Measurements from ENCODE around the gene DPT. TPM values are rescaled to one million over a fixed set of nuclear protein-coding genes. Genes with fewer than 3 reads are reported as not detected.

The DPT gene
- total RNA-seq, 1 experiment from 2014 or later, result not detected

DNA sequence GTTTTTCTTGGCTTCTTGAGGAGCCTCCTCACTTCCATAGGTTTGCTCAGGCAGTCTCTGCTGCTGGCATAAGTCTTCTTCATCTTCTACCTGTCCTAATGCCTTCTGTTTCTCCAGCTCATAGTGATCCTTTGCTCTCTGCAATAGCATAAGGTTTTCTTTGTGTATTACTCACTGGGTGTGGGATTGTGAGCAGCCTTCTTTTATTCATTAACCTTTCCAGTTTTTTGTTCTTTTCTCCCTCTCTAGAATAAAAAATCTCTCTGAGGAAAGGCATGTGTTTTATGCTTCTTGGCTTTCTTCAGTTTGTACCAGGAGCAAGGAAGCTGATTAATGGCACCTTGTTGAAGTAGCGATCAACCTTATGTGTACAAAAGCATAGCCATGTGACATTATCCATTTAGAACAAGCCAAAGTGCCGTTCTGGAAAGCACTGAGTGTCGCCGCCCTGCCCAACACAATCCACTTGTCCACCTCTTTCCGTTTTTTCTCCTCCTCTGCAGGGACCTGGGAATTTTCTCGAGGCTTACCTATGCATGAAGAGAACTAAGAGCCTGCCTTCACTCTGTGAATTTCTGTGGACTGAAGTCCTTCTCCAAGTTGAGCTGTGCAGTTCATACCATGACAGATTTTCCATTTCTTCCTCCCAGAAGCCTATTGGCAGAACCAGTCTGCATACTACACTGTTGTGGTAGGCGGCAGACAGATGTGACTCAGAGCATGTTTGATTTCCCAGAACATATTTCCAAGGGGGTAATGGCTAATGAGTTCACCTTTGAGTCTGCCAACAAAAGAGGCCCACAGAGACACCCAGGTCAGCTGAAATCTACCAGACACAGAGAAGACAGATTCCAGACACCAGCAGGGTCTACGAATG lies 39.0 kb downstream of the DPT start:
- ChIA-PET POLR2A (no interaction called here), CTCF (no interaction called here)
- H3K36me3 Mint-ChIP-seq, result no peaks in the 10 kb centered on the region
- H3K9me3 Mint-ChIP-seq, result no peaks in the 10 kb centered on the region
- H3K27me3 Mint-ChIP-seq (ENCODE audit: low read depth), result no peaks in the 10 kb centered on the region
- no peak overlapping the region for H3K4me3 Mint-ChIP-seq
- no peak for DNase-seq (ENCODE audit: low spot score)
- TF ChIP-seq ESRRA (CRISPR knock-in tag; IDR thresholded peaks at IDR 0.05; ENCODE audit: borderline replicate concordance), result no peak
- TF ChIP-seq NR2C2 (CRISPR knock-in tag; IDR thresholded peaks at IDR 0.05), result no peak
- TF ChIP-seq, protein P1, sequence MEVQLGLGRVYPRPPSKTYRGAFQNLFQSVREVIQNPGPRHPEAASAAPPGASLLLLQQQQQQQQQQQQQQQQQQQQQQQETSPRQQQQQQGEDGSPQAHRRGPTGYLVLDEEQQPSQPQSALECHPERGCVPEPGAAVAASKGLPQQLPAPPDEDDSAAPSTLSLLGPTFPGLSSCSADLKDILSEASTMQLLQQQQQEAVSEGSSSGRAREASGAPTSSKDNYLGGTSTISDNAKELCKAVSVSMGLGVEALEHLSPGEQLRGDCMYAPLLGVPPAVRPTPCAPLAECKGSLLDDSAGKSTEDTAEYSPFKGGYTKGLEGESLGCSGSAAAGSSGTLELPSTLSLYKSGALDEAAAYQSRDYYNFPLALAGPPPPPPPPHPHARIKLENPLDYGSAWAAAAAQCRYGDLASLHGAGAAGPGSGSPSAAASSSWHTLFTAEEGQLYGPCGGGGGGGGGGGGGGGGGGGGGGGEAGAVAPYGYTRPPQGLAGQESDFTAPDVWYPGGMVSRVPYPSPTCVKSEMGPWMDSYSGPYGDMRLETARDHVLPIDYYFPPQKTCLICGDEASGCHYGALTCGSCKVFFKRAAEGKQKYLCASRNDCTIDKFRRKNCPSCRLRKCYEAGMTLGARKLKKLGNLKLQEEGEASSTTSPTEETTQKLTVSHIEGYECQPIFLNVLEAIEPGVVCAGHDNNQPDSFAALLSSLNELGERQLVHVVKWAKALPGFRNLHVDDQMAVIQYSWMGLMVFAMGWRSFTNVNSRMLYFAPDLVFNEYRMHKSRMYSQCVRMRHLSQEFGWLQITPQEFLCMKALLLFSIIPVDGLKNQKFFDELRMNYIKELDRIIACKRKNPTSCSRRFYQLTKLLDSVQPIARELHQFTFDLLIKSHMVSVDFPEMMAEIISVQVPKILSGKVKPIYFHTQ (CRISPR knock-in tag; IDR thresholded peaks at IDR 0.05), result no peak
- TF ChIP-seq, protein P2, sequence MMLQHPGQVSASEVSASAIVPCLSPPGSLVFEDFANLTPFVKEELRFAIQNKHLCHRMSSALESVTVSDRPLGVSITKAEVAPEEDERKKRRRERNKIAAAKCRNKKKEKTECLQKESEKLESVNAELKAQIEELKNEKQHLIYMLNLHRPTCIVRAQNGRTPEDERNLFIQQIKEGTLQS (CRISPR knock-in tag; conservative IDR thresholded peaks at IDR 0.05), result no peak
- TF ChIP-seq, protein P3, sequence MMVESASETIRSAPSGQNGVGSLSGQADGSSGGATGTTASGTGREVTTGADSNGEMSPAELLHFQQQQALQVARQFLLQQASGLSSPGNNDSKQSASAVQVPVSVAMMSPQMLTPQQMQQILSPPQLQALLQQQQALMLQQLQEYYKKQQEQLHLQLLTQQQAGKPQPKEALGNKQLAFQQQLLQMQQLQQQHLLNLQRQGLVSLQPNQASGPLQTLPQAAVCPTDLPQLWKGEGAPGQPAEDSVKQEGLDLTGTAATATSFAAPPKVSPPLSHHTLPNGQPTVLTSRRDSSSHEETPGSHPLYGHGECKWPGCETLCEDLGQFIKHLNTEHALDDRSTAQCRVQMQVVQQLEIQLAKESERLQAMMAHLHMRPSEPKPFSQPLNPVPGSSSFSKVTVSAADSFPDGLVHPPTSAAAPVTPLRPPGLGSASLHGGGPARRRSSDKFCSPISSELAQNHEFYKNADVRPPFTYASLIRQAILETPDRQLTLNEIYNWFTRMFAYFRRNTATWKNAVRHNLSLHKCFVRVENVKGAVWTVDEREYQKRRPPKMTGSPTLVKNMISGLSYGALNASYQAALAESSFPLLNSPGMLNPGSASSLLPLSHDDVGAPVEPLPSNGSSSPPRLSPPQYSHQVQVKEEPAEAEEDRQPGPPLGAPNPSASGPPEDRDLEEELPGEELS (CRISPR knock-in tag; IDR thresholded peaks at IDR 0.05), result no peak
- TF ChIP-seq, protein P4, sequence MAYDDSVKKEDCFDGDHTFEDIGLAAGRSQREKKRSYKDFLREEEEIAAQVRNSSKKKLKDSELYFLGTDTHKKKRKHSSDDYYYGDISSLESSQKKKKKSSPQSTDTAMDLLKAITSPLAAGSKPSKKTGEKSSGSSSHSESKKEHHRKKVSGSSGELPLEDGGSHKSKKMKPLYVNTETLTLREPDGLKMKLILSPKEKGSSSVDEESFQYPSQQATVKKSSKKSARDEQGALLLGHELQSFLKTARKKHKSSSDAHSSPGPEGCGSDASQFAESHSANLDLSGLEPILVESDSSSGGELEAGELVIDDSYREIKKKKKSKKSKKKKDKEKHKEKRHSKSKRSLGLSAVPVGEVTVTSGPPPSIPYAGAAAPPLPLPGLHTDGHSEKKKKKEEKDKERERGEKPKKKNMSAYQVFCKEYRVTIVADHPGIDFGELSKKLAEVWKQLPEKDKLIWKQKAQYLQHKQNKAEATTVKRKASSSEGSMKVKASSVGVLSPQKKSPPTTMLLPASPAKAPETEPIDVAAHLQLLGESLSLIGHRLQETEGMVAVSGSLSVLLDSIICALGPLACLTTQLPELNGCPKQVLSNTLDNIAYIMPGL (CRISPR knock-in tag; IDR thresholded peaks at IDR 0.05), result no peak
- no peak for TF ChIP-seq FOXP1 (CRISPR knock-in tag; IDR thresholded peaks at IDR 0.05; ENCODE audit: borderline replicate concordance)
- TF ChIP-seq, protein P5, sequence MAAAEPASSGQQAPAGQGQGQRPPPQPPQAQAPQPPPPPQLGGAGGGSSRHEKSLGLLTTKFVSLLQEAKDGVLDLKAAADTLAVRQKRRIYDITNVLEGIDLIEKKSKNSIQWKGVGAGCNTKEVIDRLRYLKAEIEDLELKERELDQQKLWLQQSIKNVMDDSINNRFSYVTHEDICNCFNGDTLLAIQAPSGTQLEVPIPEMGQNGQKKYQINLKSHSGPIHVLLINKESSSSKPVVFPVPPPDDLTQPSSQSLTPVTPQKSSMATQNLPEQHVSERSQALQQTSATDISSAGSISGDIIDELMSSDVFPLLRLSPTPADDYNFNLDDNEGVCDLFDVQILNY (CRISPR knock-in tag; IDR thresholded peaks at IDR 0.05), result no peak
- TF ChIP-seq, protein P6, sequence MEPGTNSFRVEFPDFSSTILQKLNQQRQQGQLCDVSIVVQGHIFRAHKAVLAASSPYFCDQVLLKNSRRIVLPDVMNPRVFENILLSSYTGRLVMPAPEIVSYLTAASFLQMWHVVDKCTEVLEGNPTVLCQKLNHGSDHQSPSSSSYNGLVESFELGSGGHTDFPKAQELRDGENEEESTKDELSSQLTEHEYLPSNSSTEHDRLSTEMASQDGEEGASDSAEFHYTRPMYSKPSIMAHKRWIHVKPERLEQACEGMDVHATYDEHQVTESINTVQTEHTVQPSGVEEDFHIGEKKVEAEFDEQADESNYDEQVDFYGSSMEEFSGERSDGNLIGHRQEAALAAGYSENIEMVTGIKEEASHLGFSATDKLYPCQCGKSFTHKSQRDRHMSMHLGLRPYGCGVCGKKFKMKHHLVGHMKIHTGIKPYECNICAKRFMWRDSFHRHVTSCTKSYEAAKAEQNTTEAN (CRISPR knock-in tag; IDR thresholded peaks at IDR 0.05), result no peak
- no peak for TF ChIP-seq ZNF263 (CRISPR knock-in tag; IDR thresholded peaks at IDR 0.05; ENCODE audit: low read depth)
- TF ChIP-seq, protein P7, sequence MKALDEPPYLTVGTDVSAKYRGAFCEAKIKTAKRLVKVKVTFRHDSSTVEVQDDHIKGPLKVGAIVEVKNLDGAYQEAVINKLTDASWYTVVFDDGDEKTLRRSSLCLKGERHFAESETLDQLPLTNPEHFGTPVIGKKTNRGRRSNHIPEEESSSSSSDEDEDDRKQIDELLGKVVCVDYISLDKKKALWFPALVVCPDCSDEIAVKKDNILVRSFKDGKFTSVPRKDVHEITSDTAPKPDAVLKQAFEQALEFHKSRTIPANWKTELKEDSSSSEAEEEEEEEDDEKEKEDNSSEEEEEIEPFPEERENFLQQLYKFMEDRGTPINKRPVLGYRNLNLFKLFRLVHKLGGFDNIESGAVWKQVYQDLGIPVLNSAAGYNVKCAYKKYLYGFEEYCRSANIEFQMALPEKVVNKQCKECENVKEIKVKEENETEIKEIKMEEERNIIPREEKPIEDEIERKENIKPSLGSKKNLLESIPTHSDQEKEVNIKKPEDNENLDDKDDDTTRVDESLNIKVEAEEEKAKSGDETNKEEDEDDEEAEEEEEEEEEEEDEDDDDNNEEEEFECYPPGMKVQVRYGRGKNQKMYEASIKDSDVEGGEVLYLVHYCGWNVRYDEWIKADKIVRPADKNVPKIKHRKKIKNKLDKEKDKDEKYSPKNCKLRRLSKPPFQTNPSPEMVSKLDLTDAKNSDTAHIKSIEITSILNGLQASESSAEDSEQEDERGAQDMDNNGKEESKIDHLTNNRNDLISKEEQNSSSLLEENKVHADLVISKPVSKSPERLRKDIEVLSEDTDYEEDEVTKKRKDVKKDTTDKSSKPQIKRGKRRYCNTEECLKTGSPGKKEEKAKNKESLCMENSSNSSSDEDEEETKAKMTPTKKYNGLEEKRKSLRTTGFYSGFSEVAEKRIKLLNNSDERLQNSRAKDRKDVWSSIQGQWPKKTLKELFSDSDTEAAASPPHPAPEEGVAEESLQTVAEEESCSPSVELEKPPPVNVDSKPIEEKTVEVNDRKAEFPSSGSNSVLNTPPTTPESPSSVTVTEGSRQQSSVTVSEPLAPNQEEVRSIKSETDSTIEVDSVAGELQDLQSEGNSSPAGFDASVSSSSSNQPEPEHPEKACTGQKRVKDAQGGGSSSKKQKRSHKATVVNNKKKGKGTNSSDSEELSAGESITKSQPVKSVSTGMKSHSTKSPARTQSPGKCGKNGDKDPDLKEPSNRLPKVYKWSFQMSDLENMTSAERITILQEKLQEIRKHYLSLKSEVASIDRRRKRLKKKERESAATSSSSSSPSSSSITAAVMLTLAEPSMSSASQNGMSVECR (CRISPR knock-in tag; IDR thresholded peaks at IDR 0.05; ENCODE audit: borderline replicate concordance), result no peak
- TF ChIP-seq, protein P8, sequence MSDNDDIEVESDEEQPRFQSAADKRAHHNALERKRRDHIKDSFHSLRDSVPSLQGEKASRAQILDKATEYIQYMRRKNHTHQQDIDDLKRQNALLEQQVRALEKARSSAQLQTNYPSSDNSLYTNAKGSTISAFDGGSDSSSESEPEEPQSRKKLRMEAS (CRISPR knock-in tag; IDR thresholded peaks at IDR 0.05), result no peak
- TF ChIP-seq NR3C1 (CRISPR knock-in tag; conservative IDR thresholded peaks at IDR 0.05; ENCODE audit: low read depth), result no peak
- TF ChIP-seq JUN (CRISPR knock-in tag; IDR thresholded peaks at IDR 0.05), result no peak
- TF ChIP-seq RELA (CRISPR knock-in tag; IDR thresholded peaks at IDR 0.05; ENCODE audit: borderline replicate concordance), result no peak
- TF ChIP-seq, protein P9, sequence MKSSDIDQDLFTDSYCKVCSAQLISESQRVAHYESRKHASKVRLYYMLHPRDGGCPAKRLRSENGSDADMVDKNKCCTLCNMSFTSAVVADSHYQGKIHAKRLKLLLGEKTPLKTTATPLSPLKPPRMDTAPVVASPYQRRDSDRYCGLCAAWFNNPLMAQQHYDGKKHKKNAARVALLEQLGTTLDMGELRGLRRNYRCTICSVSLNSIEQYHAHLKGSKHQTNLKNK (CRISPR knock-in tag; IDR thresholded peaks at IDR 0.05), result no peak
- no peak for ATAC-seq
- H3K4me1 Mint-ChIP-seq, result peaks cover 4% of the 10 kb centered on the region
- H3K27ac Mint-ChIP-seq, result no peak overlapping the region

Measured in WTC11 (cell line).